ENCODE data around the gene IDH3A. TPM values are rescaled to one million over a fixed set of nuclear protein-coding genes. Genes with fewer than 3 reads are reported as not detected.
"Not testable (repeated sequence)": the region's sequence is repeated elsewhere in the genome, so short reads cannot be mapped to it uniquely, and the experiment has no call there.

The IDH3A gene
- polyA plus RNA-seq, 3 donors = 54.6 to 59.6 (median 55.3) TPM

- no peak for DNase-seq (ENCODE audit: low read depth in 3 of 3, low spot score in 2 of 3)
Observed at GRCh38 chr15:78129077-78129750, 19.9 kb upstream of the IDH3A start.

- DNase-seq (ENCODE audit: low read depth in 3 of 3, low spot score in 2 of 3) = no peak
Observed at GRCh38 chr15:78129751-78130287, 19.3 kb upstream of the IDH3A start.

- no peak for DNase-seq (ENCODE audit: low read depth in 3 of 3, low spot score in 2 of 3)
Observed at GRCh38 chr15:78130466-78131294, 18.5 kb upstream of the IDH3A start.

- DNase-seq (ENCODE audit: low read depth in 3 of 3, low spot score in 2 of 3) = peak in 1 of 3 donors; percentile 75
Observed at GRCh38 chr15:78131295-78132061, 17.7 kb upstream of the IDH3A start, which contains the start of gene CIB2. Gene CIB2, minus strand, starts transcription at chr15:78131445. Its CDS starts 230 bp downstream, at chr15:78131215.

- DNase-seq (ENCODE audit: low read depth in 3 of 3, low spot score in 2 of 3) = no peak
Observed at GRCh38 chr15:78133801-78134200, 15.4 kb upstream of the IDH3A start.

- no peak for DNase-seq (ENCODE audit: low read depth in 3 of 3, low spot score in 2 of 3)
Observed at GRCh38 chr15:78139578-78139977, 9.6 kb upstream of the IDH3A start.

- no peak for DNase-seq (ENCODE audit: low read depth in 3 of 3, low spot score in 2 of 3)
Observed at GRCh38 chr15:78140292-78140691, 8.9 kb upstream of the IDH3A start.

GRCh38 chr15:78142332-78142731 is 6.8 kb upstream of the IDH3A start:
- no peak for DNase-seq (ENCODE audit: low read depth in 3 of 3, low spot score in 2 of 3)

GRCh38 chr15:78146425-78147154 is 2.6 kb upstream of the IDH3A start:
- no peak for DNase-seq (ENCODE audit: low read depth in 3 of 3, low spot score in 2 of 3)

- no peak for DNase-seq (ENCODE audit: low read depth in 3 of 3, low spot score in 2 of 3)
Observed at GRCh38 chr15:78147566-78147965, 1.6 kb upstream of the IDH3A start.

GRCh38 chr15:78148392-78149067 is 632 bp upstream of the IDH3A start:
- no peak for DNase-seq (ENCODE audit: low read depth in 3 of 3, low spot score in 2 of 3)

GRCh38 chr15:78149805-78150751 is 916 bp downstream of the IDH3A start:
- no peak for DNase-seq (ENCODE audit: low read depth in 3 of 3, low spot score in 2 of 3)

- DNase-seq (ENCODE audit: low read depth in 3 of 3, low spot score in 2 of 3) = not testable (repeated sequence)
Observed at GRCh38 chr15:78151075-78151474, 1.9 kb downstream of the IDH3A start.

- no peak for DNase-seq (ENCODE audit: low read depth in 3 of 3, low spot score in 2 of 3)
Observed at GRCh38 chr15:78154955-78155354, 5.8 kb downstream of the IDH3A start.

- DNase-seq (ENCODE audit: low read depth in 3 of 3, low spot score in 2 of 3) = no peak
Observed at GRCh38 chr15:78155355-78155939, 6.3 kb downstream of the IDH3A start.

GRCh38 chr15:78156653-78157052 is 7.5 kb downstream of the IDH3A start:
- no peak for DNase-seq (ENCODE audit: low read depth in 3 of 3, low spot score in 2 of 3)

GRCh38 chr15:78157203-78157602 is 8.0 kb downstream of the IDH3A start:
- no peak for DNase-seq (ENCODE audit: low read depth in 3 of 3, low spot score in 2 of 3)

- DNase-seq (ENCODE audit: low read depth in 3 of 3, low spot score in 2 of 3) = no peak
Observed at GRCh38 chr15:78159395-78159794, 10.2 kb downstream of the IDH3A start.
